ENCODE data around the gene PLA2G2C.

- TF ChIP-seq CTCF (IDR thresholded peaks at IDR 0.05 in 4 of 5, conservative IDR thresholded peaks at IDR 0.05 in 1 of 5): no peak
- TF ChIP-seq POLR2A (IDR thresholded peaks at IDR 0.05): no peak
These were observed 4.2 kb upstream of the PLA2G2C start for GRCh38 chr1:20190256-20191160.

All from gastrocnemius medialis (tissue), 4 donors.